ENCODE measurements around the gene WNT10A.
"Not testable (repeated sequence)": the region's sequence is repeated elsewhere in the genome, so short reads cannot be mapped to it uniquely, and the experiment has no call there.

WNT10A gene

DNA sequence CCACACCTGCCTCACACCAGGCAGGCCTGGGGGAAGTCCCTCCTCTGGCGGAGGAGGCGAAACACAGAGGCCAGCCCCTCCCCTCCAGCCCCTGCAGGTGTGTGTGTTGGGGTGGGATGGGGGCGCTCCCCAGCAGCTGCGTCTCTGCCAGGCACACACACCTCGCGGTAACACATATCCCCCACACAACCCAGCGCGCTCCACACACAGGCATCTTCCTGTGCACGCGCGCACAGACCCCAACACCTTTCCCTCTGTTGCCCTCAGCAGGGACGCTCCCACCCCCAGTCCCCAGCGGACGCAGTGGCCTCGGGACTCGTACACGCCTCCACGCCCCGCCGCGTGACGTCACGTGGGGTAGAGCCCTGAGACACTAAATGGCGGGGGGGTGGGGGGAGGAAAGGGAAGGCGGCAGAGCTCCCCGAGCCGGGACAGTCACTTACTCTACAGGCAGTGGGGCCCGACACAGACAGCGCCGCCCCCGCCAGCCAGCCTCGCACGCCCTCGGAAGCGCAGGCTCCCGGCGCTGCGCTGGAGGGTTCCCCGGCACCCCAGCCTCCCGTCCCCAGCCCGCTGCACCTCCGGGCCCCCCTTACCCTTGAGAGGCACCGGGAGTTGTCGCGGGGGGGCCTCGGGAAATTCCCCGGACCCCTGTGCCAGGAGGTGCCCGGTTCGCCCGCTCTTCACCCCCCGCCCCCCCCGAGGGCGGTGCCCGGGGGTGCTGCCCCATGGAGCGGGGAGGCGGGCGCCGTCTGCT, at the start of gene WNT10A:
Gene WNT10A (plus strand): TSS at position 751 of the 757 bp plus-strand sequence. CDS start 144 bp downstream, outside the sequence.
- DNase-seq (ENCODE audit: low read depth, low spot score) = peak; percentile 69

DNA sequence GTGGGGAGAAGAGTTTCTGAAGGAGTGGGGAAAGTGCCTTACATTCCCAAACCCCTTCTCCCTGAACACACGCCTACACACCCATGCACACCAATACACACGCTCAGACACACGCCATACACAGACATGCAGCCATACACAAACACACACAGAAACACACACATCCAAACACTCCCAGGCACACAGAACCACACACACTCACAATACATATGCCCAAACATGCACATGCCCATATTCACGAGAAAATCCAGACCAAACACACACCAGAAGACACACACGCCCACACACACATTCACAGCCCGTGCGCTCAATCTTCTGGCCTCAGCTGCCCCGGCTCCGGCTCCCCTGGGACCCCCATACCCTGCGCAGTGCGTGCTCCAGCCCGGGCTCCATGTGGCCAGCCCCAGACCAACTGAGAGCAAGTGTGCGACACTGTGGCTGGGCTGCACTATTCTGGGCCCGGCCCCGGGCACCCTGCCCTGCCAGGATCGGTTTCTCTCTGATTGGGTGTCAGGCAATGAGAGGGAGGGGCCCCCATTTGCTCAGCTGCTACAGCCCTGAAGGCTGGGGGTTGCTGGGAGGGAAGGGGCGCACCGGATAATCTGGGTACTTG, 49.2 kb upstream of the WNT10A start, which contains the start of gene PRKAG3:
Gene PRKAG3 (minus strand): TSS at position 426 of the 613 bp plus-strand sequence.
- DNase-seq (ENCODE audit: low read depth, low spot score) = no peak

DNA sequence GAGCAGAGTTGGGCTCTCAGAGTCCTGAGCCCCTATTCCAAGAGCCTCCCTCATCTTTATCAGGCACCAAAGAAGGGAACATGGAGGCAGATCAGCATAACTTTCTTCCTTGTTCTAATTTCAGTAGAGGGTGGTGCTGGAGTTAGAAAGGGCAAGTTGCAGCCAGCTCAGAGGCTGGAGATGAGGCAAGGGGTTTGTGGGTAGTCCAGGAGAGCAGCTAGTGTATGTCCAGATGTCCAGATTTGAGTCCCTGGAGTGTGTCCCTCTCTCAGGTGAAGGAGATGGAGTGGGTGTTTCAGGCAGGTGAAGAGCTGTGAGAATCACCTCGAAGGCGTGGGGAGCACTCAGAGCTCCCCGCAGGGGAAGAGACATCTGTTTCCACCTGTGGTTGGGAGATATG, 48.6 kb upstream of the WNT10A start:
- DNase-seq (ENCODE audit: low read depth, low spot score) = no peak

DNA sequence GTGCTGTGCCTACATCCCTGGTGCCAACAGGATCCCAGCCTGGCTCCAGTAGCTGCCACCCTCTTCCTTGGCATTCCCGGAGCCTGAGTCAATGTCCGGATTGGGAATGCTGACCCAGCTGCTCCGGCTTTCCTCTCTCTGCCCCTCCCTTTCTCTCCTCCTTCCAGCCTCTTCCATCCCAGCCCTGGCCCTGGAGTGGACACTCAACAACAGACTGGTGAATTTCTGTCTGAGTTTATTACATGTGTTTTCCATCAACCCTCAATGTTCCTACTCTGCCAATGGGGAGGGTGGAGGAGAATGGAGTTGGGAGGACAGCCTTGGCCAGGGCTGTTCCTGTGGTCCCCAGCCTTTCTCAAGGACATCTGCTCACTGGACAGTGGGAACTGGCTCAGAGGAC, 48.1 kb upstream of the WNT10A start:
- no peak for DNase-seq (ENCODE audit: low read depth, low spot score)

DNA sequence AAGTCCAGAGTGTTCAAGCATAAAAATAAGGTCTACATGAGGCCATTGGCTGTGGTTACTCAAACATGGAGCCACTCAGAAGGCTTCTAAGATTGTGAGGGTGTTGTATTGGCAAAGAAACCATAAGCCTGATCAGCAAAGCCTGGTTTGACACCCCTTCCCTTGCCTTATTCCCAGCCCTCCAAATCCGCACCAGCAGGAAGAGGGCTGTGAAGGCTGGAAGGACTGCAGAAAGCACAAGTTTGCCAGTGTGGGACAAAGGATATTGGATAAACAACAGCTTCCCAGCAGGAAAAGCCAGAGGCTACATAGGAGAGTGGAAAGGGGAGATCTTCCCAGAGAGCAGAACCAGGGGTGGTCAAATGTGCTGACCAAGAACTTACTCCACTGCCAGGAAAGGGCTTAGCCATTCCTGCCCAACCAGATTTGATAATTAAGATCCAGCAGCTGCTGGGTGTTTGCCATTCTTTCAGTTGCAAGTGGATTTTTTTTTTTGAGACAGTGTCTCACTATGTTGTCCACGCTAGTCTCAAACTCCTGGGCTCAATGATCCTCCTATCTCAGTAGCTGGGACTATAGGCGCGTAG, 47.5 kb upstream of the WNT10A start:
- DNase-seq (ENCODE audit: low read depth, low spot score) = no peak

DNA sequence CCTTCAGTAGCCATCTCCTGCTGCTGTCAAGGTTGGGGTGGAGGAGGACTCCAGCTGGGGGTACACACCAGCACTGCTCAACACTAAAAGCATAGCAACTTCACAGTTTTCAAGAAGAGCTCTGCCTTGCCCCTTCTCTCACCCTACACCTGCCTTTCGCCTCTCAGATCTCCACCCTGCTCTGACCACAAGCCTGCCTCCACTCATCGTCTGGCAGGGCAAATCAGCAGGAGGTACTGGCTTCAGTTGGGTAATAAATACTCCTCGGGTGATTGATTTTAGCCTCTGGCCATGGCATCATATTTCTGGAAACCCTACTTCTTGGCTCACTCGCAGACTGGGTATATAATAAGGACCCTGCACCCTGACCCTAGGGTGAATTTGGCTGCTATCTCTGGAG, 46.0 kb upstream of the WNT10A start:
- no peak for DNase-seq (ENCODE audit: low read depth, low spot score)

DNA sequence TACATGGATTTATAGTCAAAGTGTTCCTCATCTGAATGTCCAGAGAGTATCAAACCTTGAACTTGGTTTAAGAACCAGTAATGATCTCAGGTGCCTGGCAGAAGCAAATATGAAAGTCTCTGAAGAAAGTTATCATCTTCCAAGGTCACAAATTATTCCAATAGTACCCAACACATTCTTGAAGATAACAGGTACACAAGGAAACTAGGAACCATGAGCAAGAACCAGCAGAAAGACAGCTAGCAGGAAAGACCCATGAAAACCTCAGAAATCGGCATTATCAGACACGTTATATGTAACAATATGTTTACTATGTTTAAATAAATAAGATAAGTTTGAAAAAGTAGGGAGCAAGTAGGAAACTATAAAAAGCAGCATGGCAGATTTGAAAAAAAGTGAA, 43.2 kb upstream of the WNT10A start:
- DNase-seq (ENCODE audit: low read depth, low spot score) = no peak

DNA sequence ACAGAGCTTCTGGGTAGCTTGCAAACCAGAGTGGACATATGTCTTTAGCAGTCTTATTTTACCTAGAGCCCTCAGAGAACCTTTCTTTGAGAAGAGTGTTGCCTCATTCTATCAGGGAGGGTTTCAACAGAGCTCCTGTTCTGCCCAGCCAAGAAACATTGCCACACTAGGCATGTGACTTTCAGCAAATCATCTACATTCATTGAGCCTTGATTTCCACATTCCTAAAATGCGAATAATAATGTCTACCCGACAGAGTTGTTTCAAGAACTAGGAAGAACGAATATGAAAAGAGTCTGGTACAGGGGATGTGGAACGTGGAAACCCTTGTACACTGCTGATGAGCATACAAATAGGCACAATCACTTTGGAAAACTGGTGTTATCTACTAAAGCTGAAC, 41.2 kb upstream of the WNT10A start:
- DNase-seq (ENCODE audit: low read depth, low spot score) = no peak

DNA sequence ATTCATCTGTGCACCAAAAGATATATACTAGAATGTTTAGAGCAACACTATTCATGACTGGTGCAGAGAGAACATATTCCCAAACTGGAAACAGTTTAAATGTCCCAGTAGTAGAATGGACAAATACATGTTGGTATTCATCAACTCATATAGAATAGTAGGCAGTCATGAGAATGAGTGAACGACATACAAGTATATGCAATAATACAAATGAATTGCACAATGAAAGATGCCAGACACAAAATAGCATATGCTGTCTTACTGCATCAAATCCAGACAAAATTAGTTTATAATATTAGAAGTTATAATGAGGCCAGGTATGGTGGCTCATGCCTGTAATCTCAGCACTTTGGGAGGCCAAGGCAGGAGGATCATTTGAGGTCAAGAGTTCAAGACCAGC, 40.8 kb upstream of the WNT10A start:
- DNase-seq (ENCODE audit: low read depth, low spot score) = no peak

DNA sequence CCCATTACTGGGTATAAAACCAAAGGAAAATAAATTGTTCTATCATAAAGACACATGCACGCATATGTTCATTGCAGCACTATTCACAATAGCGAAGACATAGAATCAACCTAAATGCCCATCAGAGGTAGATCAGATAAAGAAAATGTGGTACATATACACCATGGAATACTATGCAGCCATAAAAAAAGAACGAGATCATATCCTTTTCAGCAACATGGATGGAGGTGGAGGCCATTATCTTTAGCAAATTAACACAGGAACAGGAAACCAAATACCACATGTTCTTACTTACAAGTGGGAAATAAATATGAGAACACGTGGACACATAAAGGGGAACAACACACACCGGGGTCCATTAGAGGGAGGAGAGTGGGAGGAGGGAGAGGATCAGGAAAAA, 36.3 kb upstream of the WNT10A start:
- DNase-seq (ENCODE audit: low read depth, low spot score) = not testable (repeated sequence)

DNA sequence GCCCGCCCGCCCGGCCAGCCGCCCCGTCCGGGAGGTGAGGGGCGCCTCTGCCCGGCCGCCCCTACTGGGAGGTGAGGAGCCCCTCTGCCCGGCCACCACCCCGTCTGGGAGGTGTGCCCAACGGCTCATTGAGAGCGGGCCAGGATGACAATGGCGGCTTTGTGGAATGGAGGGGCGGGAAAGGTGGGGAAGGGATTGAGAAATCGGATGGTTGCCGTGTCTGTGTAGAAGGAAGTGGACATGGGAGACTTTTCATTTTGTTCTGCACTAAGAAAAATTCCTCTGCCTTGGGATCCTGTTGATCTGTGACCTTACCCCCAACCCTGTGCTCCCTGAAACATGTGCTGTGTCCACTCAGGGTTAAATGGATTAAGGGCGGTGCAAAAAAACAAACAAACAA, 33.7 kb upstream of the WNT10A start:
- DNase-seq (ENCODE audit: low read depth, low spot score) = not testable (repeated sequence)

DNA sequence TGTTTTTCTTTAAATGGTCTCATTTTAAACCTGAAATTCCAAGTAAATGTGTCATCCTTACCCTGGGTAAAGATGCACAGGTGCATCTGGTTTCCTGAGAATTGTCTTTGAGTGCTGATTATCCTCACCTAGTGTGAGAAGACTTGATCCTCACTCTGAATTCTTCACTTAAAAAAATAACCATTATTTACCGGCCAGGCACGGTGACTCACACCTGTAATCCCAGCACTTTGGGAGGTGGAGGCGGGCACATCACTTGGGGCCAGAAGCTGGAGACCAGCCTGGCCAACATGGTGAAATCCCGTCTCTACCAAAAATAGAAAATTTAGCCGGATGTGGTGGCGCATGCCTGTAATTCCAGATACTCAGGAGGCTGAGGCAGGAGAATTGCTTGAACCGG, 30.9 kb upstream of the WNT10A start:
- no peak for DNase-seq (ENCODE audit: low read depth, low spot score)

DNA sequence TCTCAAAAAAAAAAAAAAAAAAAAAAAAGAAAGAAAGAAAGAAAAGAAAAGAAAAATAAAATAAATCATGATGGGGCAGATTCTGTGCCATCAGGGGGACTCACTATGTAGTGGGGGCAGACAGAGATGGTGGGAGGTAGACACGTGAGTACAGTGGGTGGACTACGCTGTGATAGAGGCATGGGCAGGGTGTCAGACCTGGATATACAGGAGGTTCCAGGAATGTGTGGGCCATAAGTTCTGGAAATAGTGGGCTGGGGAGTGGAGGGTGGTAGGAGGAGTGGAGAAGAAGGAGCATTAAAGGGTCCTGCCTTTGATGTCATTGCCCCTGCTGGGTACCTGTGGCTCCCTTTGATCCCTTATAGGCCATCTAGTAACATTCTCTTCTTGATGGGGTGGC, 29.9 kb upstream of the WNT10A start:
- no peak for DNase-seq (ENCODE audit: low read depth, low spot score)

DNA sequence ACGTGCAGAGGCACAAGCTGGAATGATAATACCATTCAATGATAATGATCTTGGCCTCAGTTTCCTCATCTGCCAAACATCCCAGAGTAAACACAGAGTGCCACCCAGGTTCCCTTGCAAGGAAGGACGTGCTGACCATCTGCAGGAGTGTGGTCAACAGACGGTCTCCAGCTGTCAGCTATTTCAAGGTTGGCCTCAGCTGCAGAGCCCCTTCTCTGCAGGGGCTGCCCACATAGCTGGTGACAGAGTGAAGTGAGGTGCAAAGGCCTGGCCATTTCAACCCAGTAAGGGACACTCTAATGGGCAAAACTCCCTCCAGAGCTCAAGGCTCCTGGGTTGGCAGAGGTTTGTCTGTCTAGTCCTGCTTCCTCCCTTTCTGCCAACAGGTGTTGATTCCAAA, 29.4 kb upstream of the WNT10A start:
- no peak for DNase-seq (ENCODE audit: low read depth, low spot score)

DNA sequence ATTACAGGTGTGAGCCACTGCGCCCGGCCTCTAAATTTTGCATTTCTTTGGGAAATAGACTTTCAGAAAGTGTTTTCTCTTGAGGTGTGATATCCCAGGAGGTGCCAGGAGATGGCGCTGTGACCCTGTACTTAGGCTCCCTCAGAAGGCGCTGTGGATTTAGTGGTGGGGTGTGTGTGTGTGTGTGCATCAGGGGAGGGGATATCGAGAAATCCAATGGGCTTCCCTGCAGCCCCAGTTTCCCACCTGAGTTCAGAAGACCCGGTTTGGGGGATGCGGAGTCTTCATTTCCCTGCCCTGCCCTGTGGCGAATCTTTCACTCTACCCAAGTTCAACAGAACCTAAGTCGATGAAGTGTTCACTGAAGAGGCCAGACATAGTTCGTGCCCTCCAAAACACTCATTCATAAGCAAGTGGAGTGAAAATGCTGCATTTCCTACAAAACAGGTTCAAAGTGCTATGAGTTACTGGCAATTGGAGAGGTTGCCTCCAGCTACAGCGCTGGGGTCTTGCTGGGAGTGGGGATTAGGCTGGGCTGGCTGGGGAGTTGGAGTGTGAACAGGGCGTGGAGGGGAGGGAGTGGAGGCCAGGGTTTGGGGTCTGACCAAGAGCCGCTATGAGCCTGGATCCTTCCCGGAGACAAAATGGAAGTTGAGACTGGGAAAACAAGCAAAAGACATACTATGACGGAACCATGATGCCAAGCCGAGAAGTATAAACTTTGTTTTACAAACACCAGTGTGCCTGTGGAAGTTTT, 27.6 kb upstream of the WNT10A start:
- DNase-seq (ENCODE audit: low read depth, low spot score) = peak; percentile 28

DNA sequence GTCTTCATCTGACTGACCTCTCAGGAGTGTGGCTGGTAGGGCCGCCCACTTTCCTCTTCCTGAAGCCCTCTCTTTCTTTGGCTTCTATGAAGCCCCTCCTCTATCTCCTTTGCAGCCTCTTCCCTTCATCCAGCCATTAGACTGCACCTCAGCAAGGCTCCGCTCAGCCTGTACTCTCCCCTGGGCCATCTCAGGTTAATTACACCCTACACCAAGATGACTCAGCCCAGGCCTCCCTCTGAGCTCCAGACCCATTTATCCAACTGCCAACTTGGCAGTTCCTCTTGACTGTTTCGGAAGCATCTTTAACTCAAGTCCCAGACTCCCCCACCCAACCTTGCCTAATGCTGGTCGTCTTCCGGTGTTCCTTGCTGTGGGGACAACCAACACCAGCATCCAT, 26.9 kb upstream of the WNT10A start:
- DNase-seq (ENCODE audit: low read depth, low spot score) = no peak

DNA sequence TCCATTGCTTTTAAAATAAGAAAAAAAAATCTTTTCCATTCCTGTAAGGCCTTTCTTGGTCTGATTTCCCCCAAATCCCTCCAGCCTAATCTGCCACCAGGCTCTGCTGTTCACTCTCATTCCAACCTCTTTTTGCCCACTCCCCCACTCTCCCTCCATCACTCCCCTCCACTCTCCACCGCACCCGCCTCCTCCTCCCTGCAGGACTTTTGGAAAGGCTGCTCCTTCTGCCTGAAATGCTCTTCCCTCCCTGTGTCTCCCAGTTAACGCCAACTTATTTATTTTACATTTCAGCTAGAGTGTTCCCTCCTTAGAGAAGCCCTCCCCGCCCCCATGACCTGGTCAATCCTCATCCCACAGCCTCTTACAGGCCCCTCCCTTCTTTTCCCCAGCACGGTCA, 25.8 kb upstream of the WNT10A start:
- DNase-seq (ENCODE audit: low read depth, low spot score) = no peak

DNA sequence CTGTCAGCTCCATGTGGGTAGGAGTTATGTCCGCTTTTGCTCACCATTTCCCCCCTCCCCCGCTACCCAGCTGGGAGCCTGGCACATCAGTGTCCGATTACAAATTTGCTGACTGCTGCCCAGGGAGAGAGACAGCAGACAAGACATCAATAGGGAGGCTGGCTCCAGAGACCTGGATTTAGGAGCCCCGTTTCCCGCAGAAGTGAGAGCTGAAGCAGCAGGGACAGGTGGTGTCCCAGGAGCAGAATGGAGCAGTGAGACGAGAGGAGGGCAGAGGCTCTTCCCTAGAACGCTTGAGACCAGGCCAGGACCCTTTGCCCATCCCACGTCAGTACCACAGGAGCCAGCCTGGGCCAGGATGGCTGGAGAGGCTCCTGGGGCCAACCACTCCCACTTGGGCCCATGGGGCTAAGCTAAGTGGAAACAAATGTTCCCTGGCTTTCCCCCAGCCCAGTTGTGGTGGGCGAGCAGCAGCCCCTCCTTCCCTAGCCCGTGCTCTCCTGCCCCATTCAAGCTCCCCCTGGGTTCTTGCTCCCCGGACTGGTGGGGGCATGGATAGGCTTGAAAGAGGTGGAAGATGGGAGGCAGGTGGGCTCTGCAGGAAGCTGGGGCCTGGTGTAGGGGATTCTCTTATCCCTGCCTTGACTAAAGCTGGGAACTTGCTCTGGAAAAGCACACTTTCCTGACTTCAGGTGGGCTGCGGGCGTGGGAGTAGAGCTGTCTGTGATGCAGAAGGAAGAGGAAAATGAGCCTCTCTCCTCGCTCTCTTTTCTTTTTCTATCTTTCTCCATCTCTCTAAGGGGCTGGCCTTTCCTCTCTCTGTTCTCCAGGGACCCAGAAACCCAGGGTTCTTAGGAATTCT, 25.1 kb upstream of the WNT10A start:
- no peak for DNase-seq (ENCODE audit: low read depth, low spot score)

DNA sequence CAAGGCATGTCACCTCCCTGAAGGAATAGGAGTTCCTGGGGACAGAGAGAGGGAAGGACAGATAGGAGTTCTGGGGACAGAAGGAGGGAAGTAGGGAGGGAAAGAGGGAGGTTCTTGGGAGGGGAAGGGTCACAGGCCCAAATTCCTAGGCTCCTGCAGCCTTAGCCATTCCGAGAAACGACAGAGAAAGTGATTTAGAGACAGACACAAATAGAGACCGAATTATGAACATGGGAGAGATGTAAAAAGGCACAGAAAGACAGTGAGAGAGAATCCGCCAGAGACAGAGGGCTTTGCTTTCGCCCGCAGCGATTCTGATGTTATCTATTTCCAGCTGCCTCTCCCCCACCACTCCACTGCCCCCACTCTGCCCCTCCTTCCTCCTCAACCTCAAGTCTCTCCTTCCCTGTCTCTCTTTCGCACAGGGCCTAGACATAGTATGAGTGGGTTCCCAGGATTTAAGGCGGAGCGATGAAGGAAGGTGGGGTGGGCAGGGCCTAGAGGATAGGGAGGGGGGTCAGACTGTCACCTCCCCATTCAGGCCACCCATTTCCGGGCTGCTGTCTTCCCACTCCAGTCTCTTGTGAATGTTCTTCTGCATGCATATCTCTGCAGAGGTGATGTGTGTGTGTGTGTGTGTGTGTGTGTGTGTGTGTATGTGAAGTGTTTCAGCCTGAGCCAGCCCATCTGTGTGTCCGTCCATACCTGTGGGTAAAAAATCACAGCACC, 24.3 kb upstream of the WNT10A start:
- no peak for DNase-seq (ENCODE audit: low read depth, low spot score)

DNA sequence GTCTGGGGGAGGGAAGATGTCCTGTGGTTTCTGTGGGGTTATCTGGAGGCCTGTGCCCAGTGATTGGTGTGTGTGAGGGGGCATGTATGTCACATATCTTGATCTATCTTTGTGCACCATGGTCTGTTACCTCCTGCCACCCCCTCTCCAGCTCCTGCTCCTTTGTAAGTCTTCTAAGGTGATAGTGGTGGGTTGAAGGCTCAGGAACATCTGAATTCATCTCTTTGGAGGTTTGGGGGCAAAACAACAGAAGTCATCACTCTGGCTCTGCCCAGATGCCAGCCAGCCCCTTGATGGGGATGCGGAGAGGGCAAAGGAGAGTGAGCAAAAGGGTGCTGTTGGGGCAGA, 23.8 kb upstream of the WNT10A start:
- DNase-seq (ENCODE audit: low read depth, low spot score) = no peak
